Breast epithelium (tissue), 3 donors: ENCODE results near the gene TOP2B.

Source experiments
- CTCF ChIP-seq, 3 donors: fragments of 450-650 bp; IDR thresholded peaks; one replicate each; pipeline ENCODE4 v1.5.1; 2016 to 2017; ENCODE audit warnings: antibody characterized with exemption in 3 of 3, mild to moderate bottlenecking in 3 of 3, moderate library complexity in 3 of 3
- POLR2A ChIP-seq: fragments of 450-650 bp; IDR thresholded peaks from one replicate; pipeline ENCODE4 v1.6.1; 2016; ENCODE audit warnings: antibody characterized with exemption, mild to moderate bottlenecking, moderate library complexity

GRCh38 chr3:25664812-25665314 is at the start of gene TOP2B:
- TF ChIP-seq CTCF (IDR thresholded peaks at IDR 0.05), result no peak
- TF ChIP-seq POLR2A, result peak; percentile 83
